Measurements from ENCODE around the gene VSTM4. TPM values are rescaled to one million over a fixed set of nuclear protein-coding genes. Genes with fewer than 3 reads are reported as not detected.

VSTM4 gene
- total and polyA plus RNA-seq, 2 experiments from 2014 or later, result 0.21 to 0.66 TPM

DNA sequence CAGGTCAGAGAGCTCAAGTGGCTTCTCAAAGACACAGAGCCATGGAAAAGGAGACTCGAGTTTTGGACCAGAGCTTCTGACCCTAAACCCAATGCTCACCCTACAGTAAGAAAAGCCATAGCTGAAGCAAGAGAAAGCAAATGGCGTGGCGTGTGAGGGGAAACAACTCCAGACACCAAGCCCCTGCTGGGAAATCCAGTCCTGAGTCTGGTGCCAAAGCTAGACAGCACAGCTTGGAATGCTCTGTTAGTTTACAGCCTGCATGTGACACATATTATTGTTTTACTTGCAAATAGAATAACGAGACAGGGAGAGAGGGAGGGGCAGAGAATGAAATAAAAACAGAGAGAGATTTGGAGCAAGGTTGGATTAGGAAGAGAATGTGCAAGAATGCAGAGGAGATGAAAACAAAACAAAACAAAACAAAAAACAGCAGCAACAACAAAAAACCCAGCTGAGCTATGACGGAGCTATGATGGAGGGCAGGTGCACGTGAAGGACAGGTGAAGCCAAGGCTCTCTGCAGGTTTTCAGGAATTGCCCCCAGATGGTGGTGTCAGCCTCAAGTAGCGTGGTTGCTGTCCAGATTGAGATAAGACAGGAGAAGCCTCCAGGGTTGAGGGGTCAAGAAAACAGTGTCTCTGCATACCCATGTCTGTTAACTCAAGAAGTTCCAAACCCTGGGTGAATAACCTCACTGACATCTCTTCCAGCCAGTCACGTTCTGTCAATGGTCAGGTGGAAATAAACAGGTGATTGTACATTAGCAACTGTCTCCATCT is 105.9 kb downstream of the VSTM4 start:
- Histone ChIP-seq H3K9me2 (ENCODE audit: insufficient read depth) (no peaks in the 10 kb centered on the region), H3F3A (replicated peaks; ENCODE audit: low read depth) (no peaks in the 10 kb centered on the region), H3K4me3 (no peak overlapping the region), H4K20me1 (replicated peaks; ENCODE audit: insufficient read depth) (no peaks in the 10 kb centered on the region), H3K4me2 (no peak overlapping the region), H3K27me3 (ENCODE audit: insufficient read depth) (no peaks in the 10 kb centered on the region), H3K79me2 (replicated peaks; ENCODE audit: insufficient read depth) (no peaks in the 10 kb centered on the region), H3K4me1 (ENCODE audit: insufficient read depth) (no peaks in the 10 kb centered on the region), H3K36me3 (ENCODE audit: insufficient read depth) (no peaks in the 10 kb centered on the region), H2AFZ (no peak overlapping the region), H3K27ac (ENCODE audit: low read depth) (no peak overlapping the region)
- Mint-ChIP-seq H3K27ac (no peak overlapping the region), H3K4me1 (peaks cover 5% of the 10 kb centered on the region), H3K4me3 (no peak overlapping the region), H3K36me3 (ENCODE audit: low read depth) (no peaks in the 10 kb centered on the region), H3K9me3 (peaks cover 4% of the 10 kb centered on the region; the same call in 1 of the 3 replicates), H3K27me3 (ENCODE audit: insufficient read depth, low read depth, poor library complexity) (no peaks in the 10 kb centered on the region)
- TF ChIP-seq ZNF114 (CRISPR knock-in tag; IDR thresholded peaks at IDR 0.05) (no peak), ZNF331 (CRISPR knock-in tag; IDR thresholded peaks at IDR 0.05; ENCODE audit: low read depth) (no peak), NANOG (IDR thresholded peaks at IDR 0.05; ENCODE audit: borderline replicate concordance) (no peak), POLR2AphosphoS5 (IDR thresholded peaks at IDR 0.05; ENCODE audit: low read depth) (no peak)
- TF ChIP-seq, protein P1, sequence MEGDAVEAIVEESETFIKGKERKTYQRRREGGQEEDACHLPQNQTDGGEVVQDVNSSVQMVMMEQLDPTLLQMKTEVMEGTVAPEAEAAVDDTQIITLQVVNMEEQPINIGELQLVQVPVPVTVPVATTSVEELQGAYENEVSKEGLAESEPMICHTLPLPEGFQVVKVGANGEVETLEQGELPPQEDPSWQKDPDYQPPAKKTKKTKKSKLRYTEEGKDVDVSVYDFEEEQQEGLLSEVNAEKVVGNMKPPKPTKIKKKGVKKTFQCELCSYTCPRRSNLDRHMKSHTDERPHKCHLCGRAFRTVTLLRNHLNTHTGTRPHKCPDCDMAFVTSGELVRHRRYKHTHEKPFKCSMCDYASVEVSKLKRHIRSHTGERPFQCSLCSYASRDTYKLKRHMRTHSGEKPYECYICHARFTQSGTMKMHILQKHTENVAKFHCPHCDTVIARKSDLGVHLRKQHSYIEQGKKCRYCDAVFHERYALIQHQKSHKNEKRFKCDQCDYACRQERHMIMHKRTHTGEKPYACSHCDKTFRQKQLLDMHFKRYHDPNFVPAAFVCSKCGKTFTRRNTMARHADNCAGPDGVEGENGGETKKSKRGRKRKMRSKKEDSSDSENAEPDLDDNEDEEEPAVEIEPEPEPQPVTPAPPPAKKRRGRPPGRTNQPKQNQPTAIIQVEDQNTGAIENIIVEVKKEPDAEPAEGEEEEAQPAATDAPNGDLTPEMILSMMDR (conservative IDR thresholded peaks at IDR 0.05; ENCODE audit: low read depth in 2 of 2), result no peak
- TF ChIP-seq, protein P2, sequence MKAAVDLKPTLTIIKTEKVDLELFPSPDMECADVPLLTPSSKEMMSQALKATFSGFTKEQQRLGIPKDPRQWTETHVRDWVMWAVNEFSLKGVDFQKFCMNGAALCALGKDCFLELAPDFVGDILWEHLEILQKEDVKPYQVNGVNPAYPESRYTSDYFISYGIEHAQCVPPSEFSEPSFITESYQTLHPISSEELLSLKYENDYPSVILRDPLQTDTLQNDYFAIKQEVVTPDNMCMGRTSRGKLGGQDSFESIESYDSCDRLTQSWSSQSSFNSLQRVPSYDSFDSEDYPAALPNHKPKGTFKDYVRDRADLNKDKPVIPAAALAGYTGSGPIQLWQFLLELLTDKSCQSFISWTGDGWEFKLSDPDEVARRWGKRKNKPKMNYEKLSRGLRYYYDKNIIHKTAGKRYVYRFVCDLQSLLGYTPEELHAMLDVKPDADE (IDR thresholded peaks at IDR 0.05), result no peak
- TF ChIP-seq, protein P3, sequence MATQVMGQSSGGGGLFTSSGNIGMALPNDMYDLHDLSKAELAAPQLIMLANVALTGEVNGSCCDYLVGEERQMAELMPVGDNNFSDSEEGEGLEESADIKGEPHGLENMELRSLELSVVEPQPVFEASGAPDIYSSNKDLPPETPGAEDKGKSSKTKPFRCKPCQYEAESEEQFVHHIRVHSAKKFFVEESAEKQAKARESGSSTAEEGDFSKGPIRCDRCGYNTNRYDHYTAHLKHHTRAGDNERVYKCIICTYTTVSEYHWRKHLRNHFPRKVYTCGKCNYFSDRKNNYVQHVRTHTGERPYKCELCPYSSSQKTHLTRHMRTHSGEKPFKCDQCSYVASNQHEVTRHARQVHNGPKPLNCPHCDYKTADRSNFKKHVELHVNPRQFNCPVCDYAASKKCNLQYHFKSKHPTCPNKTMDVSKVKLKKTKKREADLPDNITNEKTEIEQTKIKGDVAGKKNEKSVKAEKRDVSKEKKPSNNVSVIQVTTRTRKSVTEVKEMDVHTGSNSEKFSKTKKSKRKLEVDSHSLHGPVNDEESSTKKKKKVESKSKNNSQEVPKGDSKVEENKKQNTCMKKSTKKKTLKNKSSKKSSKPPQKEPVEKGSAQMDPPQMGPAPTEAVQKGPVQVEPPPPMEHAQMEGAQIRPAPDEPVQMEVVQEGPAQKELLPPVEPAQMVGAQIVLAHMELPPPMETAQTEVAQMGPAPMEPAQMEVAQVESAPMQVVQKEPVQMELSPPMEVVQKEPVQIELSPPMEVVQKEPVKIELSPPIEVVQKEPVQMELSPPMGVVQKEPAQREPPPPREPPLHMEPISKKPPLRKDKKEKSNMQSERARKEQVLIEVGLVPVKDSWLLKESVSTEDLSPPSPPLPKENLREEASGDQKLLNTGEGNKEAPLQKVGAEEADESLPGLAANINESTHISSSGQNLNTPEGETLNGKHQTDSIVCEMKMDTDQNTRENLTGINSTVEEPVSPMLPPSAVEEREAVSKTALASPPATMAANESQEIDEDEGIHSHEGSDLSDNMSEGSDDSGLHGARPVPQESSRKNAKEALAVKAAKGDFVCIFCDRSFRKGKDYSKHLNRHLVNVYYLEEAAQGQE (IDR thresholded peaks at IDR 0.05; ENCODE audit: unreplicated experiment), result no peak
- ATAC-seq (no peak), DNase-seq (ENCODE audit: low spot score) (no peak)

Measured in GM23338 (cell line).